ENCODE results near the gene FBXL17. TPM values are rescaled to one million over a fixed set of nuclear protein-coding genes. Genes with fewer than 3 reads are reported as not detected.

FBXL17 gene
- total RNA-seq, 1 experiment from 2014 or later: 8.3 TPM

DNA sequence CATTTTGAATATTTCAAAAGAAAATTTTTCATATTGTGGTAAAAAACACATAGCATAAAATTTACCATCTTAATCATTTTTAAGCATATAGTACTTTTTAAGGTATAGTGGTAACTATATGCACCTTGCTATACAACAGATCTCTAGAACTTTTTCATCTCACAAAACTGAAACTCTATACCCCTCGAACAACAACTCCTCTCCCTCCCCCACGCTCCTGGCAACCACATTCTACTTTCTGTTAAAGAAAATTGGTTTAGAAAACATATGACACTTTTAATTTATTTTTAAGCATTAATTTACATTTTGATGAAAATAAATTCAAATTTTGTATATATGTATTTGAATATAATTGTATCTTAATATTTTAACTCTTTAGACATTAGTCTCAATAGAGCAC lies 563.9 kb downstream of the FBXL17 start:
- in situ Hi-C loops (cut with HindIII; ENCODE audit: low sequenced_read_pairs): no loop called here

DNA sequence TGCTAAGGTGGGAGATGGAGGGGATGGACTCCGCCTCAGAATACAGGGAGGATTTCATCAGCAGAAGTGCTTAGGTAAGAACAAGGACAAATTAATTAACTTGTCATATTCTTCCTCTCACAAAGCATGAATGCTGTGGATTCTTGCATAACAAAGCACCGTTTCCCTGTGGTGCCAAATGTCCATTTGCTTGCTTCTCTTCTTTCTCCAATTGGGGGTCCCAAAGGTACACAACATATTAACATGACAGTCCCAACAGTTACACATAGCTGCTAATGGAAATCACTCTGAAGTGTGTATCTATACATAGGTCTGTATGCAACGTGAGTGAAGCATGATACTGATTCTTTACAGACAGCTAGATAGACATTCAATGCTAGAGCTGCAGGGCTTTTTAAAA lies 564.5 kb downstream of the FBXL17 start:
- DNase-seq (ENCODE audit: low spot score): no peak
- in situ Hi-C loops (cut with HindIII; ENCODE audit: low sequenced_read_pairs): no loop called here

More for the DNA sequence above, 563.9 kb downstream of the FBXL17 start:
- DNase-seq (ENCODE audit: low spot score): no peak

DNA sequence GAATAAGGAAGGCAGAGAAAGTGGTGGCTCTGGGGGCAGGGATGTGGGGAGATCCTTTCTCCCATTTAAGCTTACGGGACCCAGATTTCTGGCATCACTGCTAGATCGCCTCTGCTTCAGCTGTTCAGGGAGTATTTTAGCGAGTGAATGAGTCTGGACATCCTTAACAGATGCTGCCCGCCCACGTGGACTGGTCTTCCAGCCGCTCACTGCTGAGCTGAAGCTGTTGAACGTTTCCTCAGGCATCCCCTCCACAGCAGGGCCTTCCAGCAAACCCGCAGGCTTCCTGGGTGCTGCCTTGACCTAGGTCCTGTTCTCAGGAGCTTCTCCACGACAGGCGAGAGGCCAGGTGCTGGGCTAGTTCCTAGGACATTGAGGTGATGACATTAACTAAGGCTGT lies 566.8 kb downstream of the FBXL17 start:
- in situ Hi-C loops (cut with HindIII; ENCODE audit: low sequenced_read_pairs): no loop called here
- DNase-seq (ENCODE audit: low spot score): no peak

DNA sequence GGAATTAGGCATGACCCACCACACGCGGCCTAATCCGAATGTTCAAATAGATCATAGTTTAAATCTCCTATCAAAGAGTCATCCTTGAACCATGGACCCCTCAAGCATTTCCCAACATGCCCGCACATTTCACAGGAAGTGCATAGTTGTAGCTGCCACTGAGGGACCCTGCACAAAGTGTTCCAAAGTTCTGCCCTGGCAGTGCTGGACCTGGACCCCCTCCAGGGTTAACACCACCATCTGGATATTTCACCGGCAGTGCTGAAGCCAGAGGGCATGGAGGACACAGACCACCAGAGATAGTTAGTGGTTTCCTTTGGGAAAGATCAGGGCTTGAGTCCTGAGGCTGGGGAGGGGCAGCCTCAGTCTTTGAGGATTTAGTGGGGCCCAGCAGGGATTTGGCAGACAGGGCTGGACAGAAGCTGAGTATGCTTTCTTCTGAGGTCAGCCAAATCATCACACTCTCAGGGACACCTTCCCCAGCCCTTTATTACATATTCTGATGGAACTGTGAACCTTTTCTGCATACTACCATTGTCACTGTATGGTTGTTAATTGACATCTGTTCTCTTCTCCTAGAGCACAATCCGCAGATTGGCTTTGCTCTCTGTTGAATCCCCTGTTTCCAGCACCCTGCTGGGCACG lies 567.6 kb downstream of the FBXL17 start:
- no peak for DNase-seq (ENCODE audit: low spot score)
- in situ Hi-C loops (cut with HindIII; ENCODE audit: low sequenced_read_pairs): no loop called here

DNA sequence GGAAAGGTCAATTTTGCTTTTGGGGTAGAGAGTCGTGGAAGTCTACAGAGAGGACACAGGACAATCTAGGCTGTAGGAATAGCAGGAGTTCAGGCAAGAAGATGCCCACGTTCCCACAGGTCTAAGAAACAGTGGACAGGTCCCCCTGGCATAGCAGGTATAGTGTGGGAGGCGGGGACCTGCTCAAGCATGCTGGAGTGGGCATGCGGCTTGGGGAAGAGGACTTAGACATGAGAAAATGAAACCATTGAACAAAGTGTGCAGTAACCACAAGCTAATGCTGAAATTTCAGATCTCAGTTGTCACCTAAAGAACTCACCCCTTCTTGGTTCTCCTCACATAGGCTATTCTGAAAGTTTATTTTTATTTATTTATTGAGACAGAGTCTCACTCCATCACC lies 568.3 kb downstream of the FBXL17 start:
- in situ Hi-C loops (cut with HindIII; ENCODE audit: low sequenced_read_pairs): no loop called here
- DNase-seq (ENCODE audit: low spot score): no peak

DNA sequence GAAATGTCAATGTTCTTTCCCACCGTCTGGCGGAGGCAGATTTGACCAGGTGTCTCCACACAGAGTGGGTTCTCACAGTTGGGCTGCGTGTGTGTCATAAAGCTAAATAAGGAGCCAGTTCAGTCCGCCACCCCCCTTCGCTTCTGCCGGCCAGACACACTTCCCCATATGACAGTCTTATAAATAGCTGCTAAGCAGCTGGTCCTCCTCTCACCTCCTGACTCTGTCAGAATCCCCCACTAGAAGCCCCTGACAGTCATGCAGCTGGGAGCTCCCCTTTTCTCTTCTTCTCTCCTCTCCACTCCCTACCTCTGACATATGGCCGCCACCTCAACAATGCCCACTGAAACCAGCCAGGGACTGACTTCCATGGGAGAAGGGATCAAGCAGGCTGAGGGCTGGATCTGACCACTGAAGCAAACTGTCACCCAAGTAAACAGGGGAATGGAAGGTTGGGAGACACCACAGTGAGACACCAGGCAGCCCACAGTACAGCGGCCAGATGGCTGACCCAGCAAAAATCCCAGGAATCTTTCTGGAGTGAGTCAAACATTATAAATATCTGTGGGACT lies 569.2 kb downstream of the FBXL17 start:
- no peak for DNase-seq (ENCODE audit: low spot score)
- in situ Hi-C loops (cut with HindIII; ENCODE audit: low sequenced_read_pairs): no loop called here

DNA sequence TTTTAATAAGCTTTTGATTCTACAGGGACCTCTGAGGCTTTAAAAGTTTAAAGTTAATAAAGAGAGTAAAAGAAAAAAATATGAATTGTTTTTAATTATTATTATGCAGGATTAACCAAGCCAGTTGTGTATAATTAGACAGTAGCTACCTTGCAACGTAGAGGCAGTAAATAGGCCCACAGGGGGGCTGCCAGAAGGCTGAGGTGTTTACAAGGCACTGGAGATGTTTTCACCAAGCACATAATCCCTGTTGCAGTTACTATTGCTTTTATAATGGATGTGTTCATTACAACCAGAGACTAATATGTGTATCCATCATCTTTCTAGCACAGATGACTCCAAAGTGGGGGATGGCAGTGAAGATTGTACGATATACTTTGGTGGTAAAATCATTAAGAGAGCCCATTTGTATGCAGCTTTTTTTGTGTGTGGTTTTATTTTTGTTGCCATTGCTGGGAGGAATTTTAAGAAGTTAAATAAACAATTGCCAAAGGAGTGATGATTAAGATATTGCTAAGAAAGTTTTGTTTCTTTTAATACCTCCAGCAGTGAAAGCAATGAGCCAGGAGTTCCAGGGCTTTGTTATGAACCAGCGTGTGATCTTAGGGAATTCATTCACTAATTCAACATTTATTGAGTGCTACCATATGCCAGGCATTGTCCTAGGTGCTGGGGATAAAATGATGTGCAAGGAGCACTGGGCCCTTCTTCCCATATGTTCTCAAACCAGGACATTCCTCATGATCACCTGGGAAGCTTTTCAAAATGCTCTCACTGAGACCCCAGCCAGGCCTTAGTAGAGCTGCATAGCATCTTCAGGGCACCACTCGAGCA lies 572.5 kb downstream of the FBXL17 start:
- no peak for DNase-seq (ENCODE audit: low spot score)
- in situ Hi-C loops (cut with HindIII; ENCODE audit: low sequenced_read_pairs): no loop called here

Data from G401 (cell line).